ENCODE data around the gene GAN.
A peak's percentile ranks its signal among the peaks of the same experiment; 100 is the strongest.

GAN gene

DNA sequence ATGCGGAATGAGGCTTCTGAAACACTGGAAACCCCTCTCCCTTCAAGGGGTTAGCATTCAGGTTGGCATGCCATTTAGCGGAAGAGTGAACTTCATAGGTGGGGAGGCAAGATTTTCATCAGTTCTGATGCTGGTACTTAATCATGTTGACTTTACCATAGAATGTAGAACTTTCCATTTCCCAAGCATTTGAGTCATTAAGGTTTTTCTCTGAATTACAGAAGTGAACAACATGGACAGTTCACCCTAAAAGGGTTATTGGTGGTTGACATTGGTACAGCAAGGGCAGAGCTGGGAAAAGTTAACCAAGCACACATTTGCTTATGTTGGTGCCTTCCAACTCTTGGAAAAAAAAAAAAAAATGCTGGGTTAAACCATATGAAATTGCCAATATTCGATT lies 39.1 kb downstream of the GAN start:
- DNase-seq (ENCODE audit: low read depth in 2 of 2) = no peak

DNA sequence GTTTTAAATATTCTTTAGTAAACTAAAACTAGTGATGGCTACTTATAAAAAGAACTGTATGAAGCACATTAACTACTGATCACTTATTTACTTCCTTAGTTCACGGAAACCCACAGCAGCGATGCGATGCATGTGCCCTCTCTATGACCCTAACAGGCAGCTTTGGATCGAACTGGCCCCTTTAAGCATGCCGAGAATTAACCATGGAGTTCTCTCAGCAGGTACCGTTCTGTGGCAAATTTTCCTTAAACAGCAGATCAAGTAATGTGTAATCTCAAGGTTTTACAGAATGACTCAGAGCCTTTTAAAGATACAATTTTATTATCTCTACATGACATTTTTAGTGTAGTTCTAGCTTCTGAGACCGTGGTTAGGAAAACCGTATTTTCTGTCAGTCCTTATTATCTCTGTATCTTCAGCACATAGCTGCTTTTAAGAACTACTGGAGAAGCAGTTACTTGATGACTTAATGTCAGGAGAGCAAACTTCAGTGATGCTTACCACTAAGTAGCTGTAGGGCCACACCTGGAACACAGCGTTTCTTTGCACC lies 43.0 kb downstream of the GAN start:
- DNase-seq (ENCODE audit: low read depth in 2 of 2) = no peak

GRCh38 chr16:81358860-81359259 lies 44.1 kb downstream of the GAN start:
- no peak for DNase-seq (ENCODE audit: low read depth in 2 of 2)

GRCh38 chr16:81360135-81360534 lies 45.4 kb downstream of the GAN start:
- DNase-seq (ENCODE audit: low read depth in 2 of 2) = no peak

GRCh38 chr16:81365731-81366130 lies 51.0 kb downstream of the GAN start:
- DNase-seq (ENCODE audit: low read depth in 2 of 2) = no peak

DNA sequence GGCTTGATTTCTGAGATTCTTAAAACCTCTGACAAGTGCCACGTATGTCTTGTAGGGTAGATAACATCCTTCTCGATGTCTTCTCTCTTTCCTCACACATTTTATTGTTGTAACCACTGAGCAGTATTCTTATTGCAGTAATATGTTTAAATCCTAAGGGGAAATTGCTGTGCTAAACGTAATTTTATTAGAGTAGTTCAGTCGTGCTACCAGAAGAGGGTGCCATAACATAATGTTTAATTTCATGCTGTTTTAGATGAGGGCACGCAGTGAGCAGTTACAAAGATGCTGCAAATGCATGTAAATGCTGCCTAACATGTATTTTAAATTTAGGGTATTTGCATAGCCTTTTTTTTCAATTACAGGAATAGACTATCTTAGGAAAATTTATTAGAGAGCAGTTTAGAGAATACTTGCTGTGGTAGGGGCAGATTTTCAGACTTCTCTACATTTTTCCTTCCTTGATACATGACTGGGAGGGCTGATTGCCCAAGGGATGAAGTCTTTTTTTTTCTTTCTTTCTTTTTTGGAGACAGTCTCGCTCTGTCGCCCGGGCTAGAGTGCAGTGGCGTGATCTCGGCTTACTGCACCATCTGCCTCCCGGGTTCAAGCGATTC lies 51.7 kb downstream of the GAN start:
- no peak for DNase-seq (ENCODE audit: low read depth in 2 of 2)

DNA sequence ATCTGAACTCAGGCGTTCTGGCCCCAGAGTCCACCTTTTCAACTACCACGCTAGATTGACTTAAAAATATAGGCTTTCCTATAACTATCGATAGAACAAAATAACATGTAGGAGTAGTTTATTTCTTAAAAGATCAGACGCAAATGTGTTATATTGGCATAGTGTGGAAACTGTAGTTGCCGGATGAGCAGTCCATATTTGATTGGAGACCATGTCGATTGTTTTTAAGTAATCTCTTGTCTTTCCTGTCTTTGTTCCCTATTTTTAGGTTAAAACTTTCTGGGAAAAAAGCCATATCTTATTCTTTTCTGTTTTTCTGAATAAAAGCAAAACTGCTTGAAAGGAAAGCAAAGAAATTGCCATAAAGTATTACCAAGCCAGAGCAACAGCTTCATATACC lies 53.1 kb downstream of the GAN start:
- no peak for DNase-seq (ENCODE audit: low read depth in 2 of 2)

DNA sequence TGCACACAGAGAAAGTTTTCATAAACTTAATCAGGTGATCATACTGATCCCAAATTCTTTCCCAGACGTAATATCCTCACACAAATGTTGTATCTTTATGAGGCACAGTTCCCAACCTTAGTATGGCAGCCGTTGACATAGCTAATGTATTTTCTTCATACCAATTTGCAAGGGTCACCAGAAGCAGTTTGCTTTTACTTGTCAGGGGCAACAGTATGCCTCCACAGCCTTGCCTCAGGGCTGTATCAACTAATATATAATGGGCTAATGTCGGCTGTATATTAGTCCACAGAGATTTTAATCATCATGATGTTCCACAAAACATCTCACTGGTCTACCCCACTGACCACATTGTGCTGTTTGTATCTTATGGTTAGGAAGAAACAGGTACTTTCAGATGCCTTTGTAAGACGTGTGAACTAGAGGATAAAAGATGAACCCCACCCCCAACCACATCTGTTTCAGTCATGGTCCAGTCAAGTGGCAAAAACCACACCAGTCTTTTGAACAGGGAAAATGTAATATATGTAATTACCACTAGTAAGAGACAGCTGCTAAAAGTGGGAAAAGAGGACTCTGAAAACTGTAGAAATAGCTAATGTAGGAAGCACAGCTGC lies 55.2 kb downstream of the GAN start:
- DNase-seq (ENCODE audit: low read depth in 2 of 2) = no peak

DNA sequence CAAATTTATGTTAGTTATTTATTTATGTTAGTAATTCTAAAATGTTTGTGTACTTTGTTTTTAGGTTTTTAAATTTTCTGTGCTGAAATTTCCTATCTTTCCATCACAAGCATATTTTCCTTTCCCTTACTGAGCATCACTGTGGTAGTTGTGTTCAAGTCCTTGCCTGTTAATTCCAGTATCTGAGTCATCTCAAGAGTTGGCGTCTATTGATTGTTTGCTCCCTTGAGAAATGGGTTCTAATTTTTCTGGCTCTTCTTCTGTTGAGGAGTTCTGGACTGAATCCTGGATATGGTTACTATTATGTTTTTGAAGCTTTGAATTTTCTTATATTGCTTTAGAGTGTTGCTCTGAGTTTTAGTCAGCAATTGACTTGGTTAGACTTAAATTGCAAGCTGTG lies 56.3 kb downstream of the GAN start:
- DNase-seq (ENCODE audit: low read depth in 2 of 2) = no peak

DNA sequence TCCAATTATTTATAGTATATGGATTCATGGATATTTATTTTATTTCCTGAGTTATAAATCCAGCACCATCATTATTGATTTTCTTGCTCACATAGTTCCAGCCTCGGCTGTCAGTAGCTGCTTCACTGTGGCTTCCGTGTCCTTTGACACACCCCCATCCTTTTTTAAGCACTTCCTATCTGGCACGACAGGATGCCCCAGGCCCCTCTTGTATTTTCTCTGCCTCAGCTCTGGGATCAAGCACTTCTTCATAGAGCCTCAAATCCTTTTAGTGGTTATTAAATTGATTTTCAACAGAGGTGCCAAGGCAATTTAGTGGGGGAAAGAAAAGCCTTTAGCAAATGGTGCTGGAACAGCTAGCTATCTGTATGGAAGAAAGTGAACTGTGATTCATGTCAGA lies 59.8 kb downstream of the GAN start:
- no peak for DNase-seq (ENCODE audit: low read depth in 2 of 2)

GRCh38 chr16:81376880-81377279 lies 62.1 kb downstream of the GAN start:
- peak in 1 of 2 donors; percentile 18 for DNase-seq (ENCODE audit: low read depth in 2 of 2)

DNA sequence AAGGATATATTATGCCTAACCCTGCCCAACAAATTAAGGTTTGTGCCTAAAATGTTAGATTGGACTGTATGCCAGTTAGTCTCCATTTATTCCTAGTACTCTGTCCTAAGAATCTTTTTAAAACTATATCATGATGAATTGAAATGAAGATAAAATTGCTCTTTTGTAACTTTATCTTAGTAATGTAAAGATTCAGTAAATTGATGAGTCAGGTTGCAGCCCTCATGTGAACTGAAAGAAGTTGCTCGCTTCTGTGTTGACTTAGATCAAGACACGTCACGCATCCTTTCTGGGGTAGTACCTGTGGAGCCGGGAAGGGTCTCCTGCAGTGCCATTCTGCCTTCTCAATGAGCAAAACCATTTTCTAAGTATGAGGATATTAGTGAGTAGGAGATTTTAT lies 63.3 kb downstream of the GAN start:
- DNase-seq (ENCODE audit: low read depth in 2 of 2) = no peak

DNA sequence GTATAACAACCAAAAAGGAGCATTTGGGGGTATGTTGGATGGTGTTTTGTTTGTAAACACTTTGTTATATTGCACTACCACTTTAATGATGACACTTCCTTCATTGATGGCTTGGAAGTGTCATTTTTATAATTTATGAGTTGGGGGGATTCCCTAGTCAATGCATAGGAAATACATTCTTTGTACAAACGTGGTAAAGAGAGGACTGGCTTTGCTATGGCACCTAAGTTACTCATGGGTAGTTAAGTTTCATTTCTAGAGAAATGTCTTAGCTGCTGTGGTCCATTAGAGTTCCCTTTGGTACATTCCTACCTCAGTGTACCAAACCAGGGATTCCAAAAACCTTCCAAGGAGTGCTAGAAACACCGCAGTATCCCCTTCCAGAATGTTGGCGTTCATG lies 66.2 kb downstream of the GAN start:
- no peak for DNase-seq (ENCODE audit: low read depth in 2 of 2)

GRCh38 chr16:81384006-81384405 lies 69.2 kb downstream of the GAN start:
- DNase-seq (ENCODE audit: low read depth in 2 of 2) = no peak

DNA sequence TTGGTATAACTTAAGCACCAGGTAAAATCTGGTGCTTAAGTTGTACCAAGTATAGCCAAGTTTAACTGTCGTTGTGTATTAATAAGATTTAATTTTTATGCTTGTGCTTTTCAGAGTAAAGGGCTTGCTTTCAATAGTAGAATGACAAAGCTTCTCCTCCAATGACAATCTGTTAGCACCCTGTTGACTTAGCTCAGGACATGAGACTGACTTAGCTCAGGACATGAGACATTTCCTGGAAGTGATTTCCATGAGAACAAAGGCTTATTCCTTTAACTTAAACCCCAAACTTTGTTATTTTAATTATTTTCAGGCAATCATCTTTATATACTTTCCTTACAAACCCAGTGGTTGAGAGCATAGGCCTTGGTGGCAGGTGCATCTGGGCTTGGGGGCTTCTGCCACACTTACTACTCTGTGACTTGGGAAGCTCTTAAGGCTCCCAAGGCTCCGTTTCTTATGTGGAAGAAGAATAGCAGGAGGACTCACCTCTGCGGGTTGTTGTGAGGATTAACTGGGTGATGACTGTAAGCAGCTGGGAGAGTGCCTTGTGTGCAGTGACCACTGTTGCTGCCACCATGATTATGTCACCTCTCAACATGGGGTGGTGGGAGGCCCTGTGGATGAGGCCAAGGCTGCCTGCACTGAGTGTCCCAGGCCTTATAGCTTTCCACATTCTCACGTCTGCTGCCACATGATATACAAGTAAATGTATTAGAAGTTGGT lies 70.4 kb downstream of the GAN start:
- no peak for DNase-seq (ENCODE audit: low read depth in 2 of 2)

GRCh38 chr16:81388357-81388756 lies 73.6 kb downstream of the GAN start:
- DNase-seq (ENCODE audit: low read depth in 2 of 2) = no peak

GRCh38 chr16:81390840-81391239 lies 76.1 kb downstream of the GAN start:
- DNase-seq (ENCODE audit: low read depth in 2 of 2) = no peak

GRCh38 chr16:81392011-81392410 lies 77.2 kb downstream of the GAN start:
- DNase-seq (ENCODE audit: low read depth in 2 of 2) = no peak

DNA sequence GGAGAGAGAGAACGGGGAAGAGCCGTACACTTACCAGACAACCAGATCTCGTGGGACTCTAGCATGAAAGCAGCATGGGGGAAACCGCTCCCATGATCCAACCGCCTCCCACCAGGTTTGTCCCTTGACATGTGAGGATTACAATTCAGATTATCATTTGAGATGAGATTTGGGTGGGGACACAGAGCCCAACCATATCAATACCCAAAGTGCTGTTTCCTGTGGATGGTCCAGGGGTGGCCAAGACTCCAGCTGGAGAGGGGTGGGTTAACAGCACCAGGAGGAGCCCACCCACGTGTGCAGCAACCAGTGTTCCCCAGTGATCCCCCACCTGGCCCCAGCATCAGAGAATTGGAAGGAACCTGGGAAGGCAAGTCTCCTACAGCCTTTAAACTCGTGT lies 79.7 kb downstream of the GAN start:
- DNase-seq (ENCODE audit: low read depth in 2 of 2) = no peak

- DNase-seq (ENCODE audit: low read depth in 2 of 2) = no peak
Observed at GRCh38 chr16:81394966-81395655, 80.3 kb downstream of the GAN start.

- DNase-seq (ENCODE audit: low read depth in 2 of 2) = no peak
Observed at GRCh38 chr16:81397058-81397878, 82.5 kb downstream of the GAN start.
